GM12872 (cell line): ENCODE measurements around the gene S100A12.
A peak's percentile ranks its signal among the peaks of the same experiment; 100 is the strongest.

Source experiments
- CTCF ChIP-seq: IDR thresholded peaks from 3 replicates; pipeline ENCODE4 v1.5.1; 2011; ENCODE audit warnings: low read depth, mild to moderate bottlenecking, low read length, moderate library complexity; ENCODE audit not compliant: insufficient read depth

Gene S100A12

DNA sequence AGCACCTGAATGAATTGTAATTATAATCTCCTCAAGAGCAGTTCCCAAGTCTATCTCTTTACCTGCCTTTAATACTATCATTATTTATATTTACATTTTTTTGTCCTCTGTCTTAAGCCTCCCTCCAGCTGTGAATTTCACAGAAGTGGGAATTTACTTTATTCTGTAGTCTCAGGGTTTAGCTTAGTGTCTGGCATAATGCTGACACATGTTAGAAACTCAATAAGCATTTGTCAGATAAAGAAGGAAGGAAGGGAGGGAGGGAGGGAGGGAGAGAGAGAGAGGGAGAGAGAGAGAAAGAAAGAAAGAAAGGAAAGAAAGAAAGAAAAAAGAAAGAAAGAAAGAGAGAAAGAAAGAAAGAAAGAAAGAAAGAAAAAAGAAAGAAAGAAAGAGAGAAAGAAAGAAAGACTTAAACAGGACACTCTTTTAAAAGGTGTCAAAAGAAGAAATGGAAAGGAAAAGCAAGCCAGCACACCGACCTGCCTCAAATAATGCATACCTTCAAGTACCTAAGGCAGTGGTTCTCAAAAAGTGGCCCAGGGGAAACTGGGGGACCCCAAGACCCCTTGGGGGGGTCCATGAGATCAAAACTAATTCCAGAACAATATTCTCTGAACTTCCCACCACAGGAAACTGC is 25.0 kb downstream of the S100A12 start:
- TF ChIP-seq CTCF: no peak

GRCh38 chr1:153349363-153350320 is 25.8 kb downstream of the S100A12 start:
- 0 out of 3 replicates have a peak, but pooled peaks have one; percentile 4 for TF ChIP-seq CTCF

DNA sequence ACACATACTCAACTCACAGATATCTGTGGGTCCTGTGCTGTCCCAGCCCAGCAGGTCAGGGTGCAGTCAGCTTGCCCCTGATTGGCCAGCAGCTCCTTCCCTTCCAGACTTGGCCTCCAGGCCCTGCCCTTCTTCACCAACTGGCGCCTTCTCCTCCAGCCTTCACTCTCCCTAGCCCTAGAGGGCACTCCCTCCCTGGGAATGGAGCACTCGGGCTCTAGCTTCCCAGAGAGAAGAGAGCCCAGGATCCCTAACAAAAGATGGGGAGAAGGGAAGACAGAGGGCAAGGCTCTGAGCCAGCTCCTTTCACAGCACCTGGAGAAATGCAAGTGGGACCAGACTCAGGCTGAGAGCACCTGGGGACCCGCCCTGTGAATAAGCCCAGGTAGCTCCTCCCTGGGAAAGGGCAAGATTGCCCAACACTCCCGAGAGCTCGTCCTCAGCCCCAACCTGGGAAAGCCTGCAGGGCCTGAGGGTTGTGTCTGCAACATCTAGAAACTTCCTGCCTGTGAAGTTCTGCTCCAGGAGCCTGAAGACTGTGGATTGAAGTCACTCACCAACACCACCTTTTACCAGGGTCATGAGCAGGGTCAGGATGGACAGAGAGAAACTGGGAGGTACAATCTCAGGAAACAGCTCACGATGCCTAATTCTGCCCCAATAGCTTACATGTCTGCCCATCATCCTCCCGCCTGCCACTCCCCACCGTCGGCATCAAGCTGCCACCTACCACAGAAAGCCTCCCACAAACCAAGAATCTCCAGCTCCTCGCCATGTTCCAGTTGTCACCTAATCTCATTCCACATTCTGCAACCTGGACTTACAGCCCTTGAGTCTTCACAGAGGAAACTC is 26.7 kb downstream of the S100A12 start, which contains the start of gene PGLYRP4:
Gene PGLYRP4, minus strand, starts transcription at position 331 of the 852 bp plus-strand sequence. CDS start 909 bp downstream, outside the sequence.
- TF ChIP-seq CTCF: no peak

DNA sequence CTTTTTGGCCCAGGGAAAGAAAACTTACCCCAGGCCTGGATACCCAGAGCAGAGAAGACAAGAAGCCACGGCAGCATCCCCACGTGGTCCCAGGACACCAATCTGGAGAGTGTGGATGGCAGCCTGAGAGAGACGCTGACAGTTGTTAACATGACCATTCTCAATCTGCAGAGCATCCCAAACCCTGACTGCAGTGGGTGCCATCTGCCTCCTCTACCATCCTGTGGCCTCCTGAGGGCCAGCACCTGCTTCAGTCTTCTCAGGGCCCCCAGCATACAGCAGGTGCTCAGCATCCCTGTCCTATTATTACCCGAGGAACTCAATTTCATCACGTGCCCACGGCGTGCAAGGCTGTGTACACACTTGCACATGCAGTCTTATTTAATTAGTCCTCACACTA is 27.6 kb downstream of the S100A12 start:
- no peak for TF ChIP-seq CTCF

DNA sequence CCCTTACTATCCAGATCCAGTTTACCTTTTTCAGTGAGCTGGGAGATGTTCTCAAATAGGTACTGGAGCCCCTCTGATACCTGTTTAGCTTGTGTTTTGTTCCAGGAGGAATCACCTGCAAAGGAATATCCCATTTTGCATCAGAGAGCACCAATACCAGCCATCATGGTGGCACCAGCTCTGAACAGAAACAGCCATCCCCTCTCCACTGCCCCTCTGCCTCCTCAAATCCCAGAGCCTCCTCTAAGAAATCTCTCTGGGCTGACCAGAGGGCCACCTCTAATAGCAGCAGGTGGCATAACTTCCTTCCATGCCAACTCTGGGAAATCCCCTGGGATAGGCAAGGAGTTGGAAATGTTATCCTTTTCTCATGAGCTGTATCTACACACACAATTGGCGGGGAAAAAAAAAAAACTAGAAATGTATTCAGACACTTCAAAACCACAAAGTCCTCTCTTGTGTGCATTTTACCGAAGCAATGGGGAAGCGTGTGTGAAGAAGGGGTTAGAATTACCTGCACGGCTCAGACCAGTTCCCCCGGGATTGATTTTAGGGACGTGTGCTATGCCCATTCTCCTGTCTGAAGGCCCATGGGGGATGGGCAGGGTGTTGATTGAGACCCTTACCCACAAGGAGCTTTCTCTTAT is 29.2 kb downstream of the S100A12 start:
- TF ChIP-seq CTCF: no peak

- TF ChIP-seq CTCF: no peak
These were observed 30.0 kb downstream of the S100A12 start for GRCh38 chr1:153345187-153346076.
